Activated CD8-positive, alpha-beta memory T cell treated with anti-CD3 and anti-CD28 coated beads for 48 hours (primary cell): ENCODE results near the gene KRT6A.

Source experiments
- DNase-seq, 3 experiments: peaks; one replicate each; pipeline ENCODE4 v3.0.0-alpha.2; 2020; ENCODE audit warnings: low read depth in 2 of 3, low spot score in 2 of 3

Gene KRT6A

GRCh38 chr12:52493172-52493571 is at the start of gene KRT6A:
KRT6A (minus strand) TSS chr12:52493257; CDS start chr12:52493188, 69 bp downstream.
- DNase-seq: no peak

GRCh38 chr12:52542157-52542556 is 49.1 kb upstream of the KRT6A start:
- DNase-seq: no peak

- DNase-seq: no peak
Measured at GRCh38 chr12:52541709-52542108, 48.7 kb upstream of the KRT6A start.

- DNase-seq: no peak
Measured at GRCh38 chr12:52540531-52540930, 47.5 kb upstream of the KRT6A start.

GRCh38 chr12:52539821-52540173 is 46.7 kb upstream of the KRT6A start:
- DNase-seq: no peak

GRCh38 chr12:52539083-52539820 is 46.2 kb upstream of the KRT6A start:
- no peak for DNase-seq

- no peak for DNase-seq
Measured at GRCh38 chr12:52537101-52537500, 44.0 kb upstream of the KRT6A start.

GRCh38 chr12:52535574-52535973 is 42.5 kb upstream of the KRT6A start:
- no peak for DNase-seq

- DNase-seq: no peak
Measured at GRCh38 chr12:52534482-52534881, 41.4 kb upstream of the KRT6A start.

- DNase-seq: no peak
Measured at GRCh38 chr12:52533686-52534470, 40.8 kb upstream of the KRT6A start.

- DNase-seq: no peak
Measured at GRCh38 chr12:52532636-52533035, 39.6 kb upstream of the KRT6A start.

GRCh38 chr12:52531566-52532300 is 38.7 kb upstream of the KRT6A start:
- no peak for DNase-seq

GRCh38 chr12:52530905-52531304 is 37.8 kb upstream of the KRT6A start:
- no peak for DNase-seq

- DNase-seq: no peak
Measured at GRCh38 chr12:52530366-52530765, 37.3 kb upstream of the KRT6A start.

- no peak for DNase-seq
Measured at GRCh38 chr12:52529846-52530245, 36.8 kb upstream of the KRT6A start.

GRCh38 chr12:52529417-52529816 is 36.4 kb upstream of the KRT6A start:
- DNase-seq: no peak

- DNase-seq: no peak
Measured at GRCh38 chr12:52528641-52529143, 35.6 kb upstream of the KRT6A start.

- DNase-seq: no peak
Measured at GRCh38 chr12:52527121-52527800, 34.2 kb upstream of the KRT6A start.

GRCh38 chr12:52526511-52526951 is 33.5 kb upstream of the KRT6A start:
- DNase-seq: no peak

GRCh38 chr12:52525661-52526499 is 32.8 kb upstream of the KRT6A start:
- DNase-seq: no peak
